Breast epithelium (tissue), 4 donors: ENCODE data around the gene CPEB1. TPM values are rescaled to one million over a fixed set of nuclear protein-coding genes. Genes with fewer than 3 reads are reported as not detected.
A peak's percentile ranks its signal among the peaks of the same experiment; 100 is the strongest.
"Not testable (repeated sequence)": the region's sequence is repeated elsewhere in the genome, so short reads cannot be mapped to it uniquely, and the experiment has no call there.

Source experiments
- DNase-seq, 2 donors: peaks; one replicate each; pipeline ENCODE4 v3.0.0-alpha.2; 2019; ENCODE audit warnings: low spot score in 2 of 2
- H3K27ac ChIP-seq, 2 donors: fragments of 200-600 bp; sonication (generic) in 1 of 2; one replicate each; pipeline ENCODE4 v1.5.1; 2016 to 2019; ENCODE audit warnings: mild to moderate bottlenecking in 1 of 2
- H3K27me3 ChIP-seq, 2 donors: fragments of 200-600 bp; sonication (generic) in 1 of 2; one replicate each; pipeline versions ENCODE4 v1.5.1 to v1.6.0; 2017 to 2019; ENCODE audit warnings: control low read depth in 1 of 2, mild to moderate bottlenecking in 1 of 2
- H3K36me3 ChIP-seq: fragments of 200-600 bp; one replicate; pipeline ENCODE4 v1.5.1; 2019
- H3K4me1 ChIP-seq, 2 donors: fragments of 200-600 bp; sonication (generic); one replicate each; pipeline ENCODE4 v1.5.1; 2016 to 2019; ENCODE audit warnings: control low read depth in 1 of 2
- H3K4me3 ChIP-seq, 3 donors: fragments of 200-600 bp; sonication (generic); 1 replicate in 2 of 3; 2 replicates in 1 of 3; pipeline ENCODE4 v1.5.1; 2016 to 2019; ENCODE audit warnings: mild to moderate bottlenecking in 3 of 3, moderate library complexity in 2 of 3
- H3K9me3 ChIP-seq, 2 donors: fragments of 200-600 bp; sonication (generic) in 1 of 2; one replicate each; pipeline ENCODE4 v1.5.1; 2016 to 2019; ENCODE audit warnings: control low read depth in 1 of 2
- CTCF ChIP-seq, 3 donors: fragments of 450-650 bp; IDR thresholded peaks; one replicate each; pipeline ENCODE4 v1.5.1; 2016 to 2017; ENCODE audit warnings: antibody characterized with exemption in 3 of 3, mild to moderate bottlenecking in 3 of 3, moderate library complexity in 3 of 3
- POLR2A ChIP-seq: fragments of 450-650 bp; IDR thresholded peaks from one replicate; pipeline ENCODE4 v1.6.1; 2016; ENCODE audit warnings: antibody characterized with exemption, mild to moderate bottlenecking, moderate library complexity
- POLR2AphosphoS5 ChIP-seq, 3 donors: sonication (generic); formaldehyde crosslinking; IDR thresholded peaks; one replicate each; pipeline ENCODE4 v1.6.1; 2017; ENCODE audit warnings: antibody characterized with exemption in 3 of 3
- intact Hi-C: fragments of 100-400 bp; cut with DNase I; formaldehyde crosslinking; loops from one replicate; pipeline ENCODE4 v1.15.1; 2023; ENCODE audit warnings: low total_unique reads
- total RNA-seq, 3 donors: library from RNA; depleted of rRNA; stranded (reverse); fragments of >200 nt; gene quantifications; one replicate each; pipeline ENCODE4 v1.1.0, GENCODE V29; 2016

The CPEB1 gene
- total RNA-seq, 3 donors from 2014 or later, result 2.2 to 6.9 (median 4.6) TPM

DNA sequence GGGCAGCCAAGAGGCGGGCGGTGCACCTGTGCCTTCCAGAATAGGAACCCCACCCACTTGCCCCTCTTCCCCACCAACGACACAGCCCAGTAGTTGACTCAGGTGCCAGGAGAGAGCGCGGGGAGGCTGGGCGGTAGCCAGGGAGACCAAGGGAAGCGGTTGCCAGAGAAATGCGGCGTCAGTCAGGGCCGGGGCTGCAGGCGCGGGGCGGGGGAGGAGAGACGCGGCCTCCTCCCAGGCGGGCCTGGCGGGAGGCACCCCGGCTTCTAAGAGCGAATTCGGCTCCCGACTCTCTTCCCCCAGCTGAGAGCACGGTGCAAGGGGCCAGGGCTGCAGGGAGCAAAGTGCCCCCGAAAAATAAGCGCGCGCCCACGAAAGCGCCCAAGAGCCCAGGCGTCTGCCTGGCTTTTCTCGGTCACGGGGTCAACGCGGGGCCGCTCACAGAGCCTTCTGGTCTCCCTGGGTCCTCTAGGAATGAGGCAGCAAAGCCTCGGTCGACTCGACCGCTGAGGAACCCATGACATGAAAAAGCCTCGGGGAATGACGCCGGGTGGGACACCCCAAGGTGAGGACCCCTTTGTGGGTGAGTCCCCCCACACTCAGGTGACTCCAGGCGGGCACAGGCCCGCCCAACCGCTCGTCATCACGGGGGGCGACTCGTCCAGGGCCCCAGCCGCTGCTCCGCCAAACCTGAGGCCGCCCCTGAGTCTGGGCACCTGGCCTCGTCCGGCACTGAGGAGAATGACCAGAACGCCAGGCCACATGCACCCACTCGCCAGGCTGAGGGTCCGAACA is 716 bp downstream of the CPEB1 start:
- H3K27me3 ChIP-seq, result peaks cover 3 to 47% of the 10 kb centered on the region in 2 donors
- no peak for TF ChIP-seq POLR2A
- no peak for TF ChIP-seq POLR2AphosphoS5 (IDR thresholded peaks at IDR 0.05)
- TF ChIP-seq CTCF (IDR thresholded peaks at IDR 0.05), result no peak
- DNase-seq, result no peak
- H3K36me3 ChIP-seq, result no peaks in the 10 kb centered on the region
- H3K4me3 ChIP-seq, result peak overlapping the region; percentile 54 to 74 (median 56)
- intact Hi-C loops, result no loop called here
- no peak overlapping the region for H3K27ac ChIP-seq
- H3K4me1 ChIP-seq, result no peaks in the 10 kb centered on the region
- H3K9me3 ChIP-seq, result no peaks in the 10 kb centered on the region

DNA sequence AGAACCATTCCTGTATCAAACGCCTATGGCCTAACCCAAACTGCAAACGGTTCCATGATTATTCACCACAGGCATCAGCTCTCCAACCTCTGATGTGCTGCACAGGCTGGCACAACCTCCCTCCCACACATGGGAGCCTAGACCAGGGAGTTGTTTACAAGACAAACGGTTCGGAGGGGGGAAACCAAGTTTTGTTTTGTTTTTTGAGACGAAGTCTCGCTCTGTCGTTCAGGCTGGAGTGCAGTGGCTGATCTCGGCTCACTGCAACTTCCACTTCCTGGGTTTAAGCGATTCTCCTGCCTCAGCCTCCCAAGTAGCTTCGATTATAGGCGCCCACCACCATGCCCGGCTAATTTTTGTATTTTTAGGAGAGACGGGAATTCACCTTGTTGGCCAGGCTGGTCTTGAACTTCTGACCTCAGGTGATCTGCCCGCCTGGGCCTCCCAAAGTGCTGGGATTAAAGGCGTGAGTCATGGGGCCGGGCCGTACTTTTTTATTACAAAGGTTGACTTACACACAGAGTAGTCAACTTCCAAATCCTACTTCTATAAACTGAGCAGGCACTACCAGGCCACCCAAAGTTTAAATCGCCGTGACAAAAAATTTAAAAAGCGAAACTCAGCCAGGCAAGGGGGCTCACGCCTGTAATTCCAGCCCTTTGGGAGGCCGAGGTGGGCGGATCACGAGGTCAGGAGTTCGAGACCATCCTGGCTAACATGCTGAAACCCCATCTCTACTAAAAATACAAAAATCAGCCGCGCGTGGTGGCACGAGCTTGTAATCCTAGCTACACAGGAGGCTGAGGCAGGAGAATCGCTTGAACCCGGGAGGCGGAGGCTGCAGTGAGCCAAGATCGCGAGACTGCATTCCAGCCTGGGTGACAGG is 2.0 kb downstream of the CPEB1 start:
- H3K4me3 ChIP-seq, H3K27ac ChIP-seq, DNase-seq, H3K4me1 ChIP-seq, H3K36me3 ChIP-seq, intact Hi-C loops, H3K9me3 ChIP-seq: not testable (repeated sequence)
- peaks cover 3 to 56% of the 10 kb centered on the region in 2 donors for H3K27me3 ChIP-seq

DNA sequence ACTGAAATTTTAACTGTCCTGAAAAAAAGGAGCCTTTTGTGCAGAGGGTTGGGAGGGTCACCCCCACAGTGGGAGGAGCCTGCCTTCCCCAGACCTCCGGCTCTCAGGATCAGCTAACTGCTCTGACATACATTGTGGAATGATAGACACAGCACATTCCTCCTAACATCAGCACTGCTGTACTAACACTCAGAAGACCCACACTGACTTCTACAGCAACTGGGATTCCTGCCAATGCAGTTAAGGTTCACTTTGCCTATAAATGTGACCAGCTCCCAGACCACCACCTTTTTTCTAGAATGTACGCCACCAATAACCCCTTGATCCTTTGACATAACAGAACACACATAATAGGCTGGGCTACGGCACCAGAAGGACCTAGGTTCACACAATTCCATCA is 3.2 kb downstream of the CPEB1 start:
- Histone ChIP-seq H3K4me1 (no peaks in the 10 kb centered on the region), H3K4me3 (no peak overlapping the region), H3K36me3 (no peaks in the 10 kb centered on the region), H3K9me3 (no peaks in the 10 kb centered on the region), H3K27ac (no peak overlapping the region), H3K27me3 (peaks cover 3 to 56% of the 10 kb centered on the region in 2 donors)
- intact Hi-C loops, result no loop called here
- DNase-seq, result no peak
- TF ChIP-seq POLR2A, result no peak
- TF ChIP-seq CTCF (IDR thresholded peaks at IDR 0.05), result no peak
- no peak for TF ChIP-seq POLR2AphosphoS5 (IDR thresholded peaks at IDR 0.05)

GRCh38 chr15:82642656-82643055 is 4.5 kb downstream of the CPEB1 start:
- intact Hi-C loops, result no loop called here
- no peaks in the 10 kb centered on the region for H3K4me1 ChIP-seq
- H3K27me3 ChIP-seq, result peaks cover 3 to 50% of the 10 kb centered on the region in 2 donors
- no peak overlapping the region for H3K4me3 ChIP-seq
- H3K27ac ChIP-seq, result no peak overlapping the region
- no peak for DNase-seq
- no peak for TF ChIP-seq CTCF (IDR thresholded peaks at IDR 0.05)
- no peak for TF ChIP-seq POLR2A
- TF ChIP-seq POLR2AphosphoS5 (IDR thresholded peaks at IDR 0.05), result no peak
- no peaks in the 10 kb centered on the region for H3K9me3 ChIP-seq
- H3K36me3 ChIP-seq, result no peaks in the 10 kb centered on the region

DNA sequence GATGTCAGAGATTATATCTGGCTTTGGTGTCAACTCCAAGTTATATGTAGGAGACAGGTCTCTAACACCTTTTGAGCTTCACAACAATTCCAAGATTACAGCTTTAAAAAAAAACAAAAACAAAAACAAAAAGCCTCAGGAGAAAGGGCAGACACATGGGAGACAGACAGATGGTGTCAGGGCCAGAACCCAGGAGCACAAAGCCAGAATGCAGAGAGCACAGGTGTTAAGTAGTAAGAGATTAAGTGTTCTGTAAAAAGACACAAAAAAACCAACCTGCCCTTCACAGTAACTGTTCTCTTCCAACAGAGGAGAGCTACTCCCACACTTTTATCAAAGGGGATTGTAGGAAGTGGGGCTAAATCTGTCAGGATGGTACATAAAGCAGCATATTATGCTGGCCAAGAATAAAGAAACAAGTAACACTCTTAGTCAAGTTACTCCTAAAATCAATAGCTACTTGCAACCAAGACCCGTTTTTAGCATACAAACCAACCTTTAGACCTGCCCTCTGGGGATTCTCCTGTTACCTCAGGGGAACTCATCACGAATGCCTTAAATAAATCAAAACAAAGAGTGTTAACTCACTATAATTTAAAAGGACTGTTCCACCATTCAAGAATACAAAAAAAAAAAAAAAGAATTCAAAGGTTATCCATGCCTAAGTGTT is 5.9 kb downstream of the CPEB1 start:
- H3K9me3 ChIP-seq, result no peaks in the 10 kb centered on the region
- no peak for TF ChIP-seq CTCF (IDR thresholded peaks at IDR 0.05)
- no peak for TF ChIP-seq POLR2A
- TF ChIP-seq POLR2AphosphoS5 (IDR thresholded peaks at IDR 0.05), result no peak
- no peak overlapping the region for H3K4me3 ChIP-seq
- H3K27ac ChIP-seq, result no peak overlapping the region
- intact Hi-C loops, result no loop called here
- no peaks in the 10 kb centered on the region for H3K4me1 ChIP-seq
- peaks cover 2 to 36% of the 10 kb centered on the region in 2 donors for H3K27me3 ChIP-seq
- no peak for DNase-seq
- no peaks in the 10 kb centered on the region for H3K36me3 ChIP-seq
